Kidney (tissue), 14 donors: Measurements from ENCODE around the gene AARSD1. TPM values are rescaled to one million over a fixed set of nuclear protein-coding genes. Genes with fewer than 3 reads are reported as not detected.
A peak's percentile ranks its signal among the peaks of the same experiment; 100 is the strongest.
"Not testable (repeated sequence)": the region's sequence is repeated elsewhere in the genome, so short reads cannot be mapped to it uniquely, and the experiment has no call there.

Source experiments
- DNase-seq, 5 donors: peaks; one replicate each; pipeline ENCODE4 v3.0.0-alpha.2; 2013 to 2020
- FAIRE-seq: peaks from 2 replicates; lab custom pipeline; 2012; peaks lifted over from hg19 to GRCh38; lab: Jason Lieb, UNC
- H3K27ac ChIP-seq, 2 donors: one replicate each; pipeline ENCODE4 v1.7.0; 2013; ENCODE audit warnings: low read depth in 2 of 2, low read length in 2 of 2, inconsistent platforms in 1 of 2
- H3K27me3 ChIP-seq: one replicate; pipeline ENCODE4 v1.7.1; 2013; ENCODE audit warnings: low read length, inconsistent platforms; ENCODE audit not compliant: control insufficient read depth, insufficient read depth
- H3K36me3 ChIP-seq, 3 donors: one replicate each; pipeline versions ENCODE4 v1.7.0 to v1.7.1; 2013; ENCODE audit warnings: low read length in 3 of 3, control low read depth in 1 of 3, inconsistent platforms in 1 of 3; ENCODE audit not compliant: insufficient read depth in 3 of 3, control insufficient read depth in 2 of 3
- H3K4me1 ChIP-seq, 3 donors: one replicate each; pipeline versions ENCODE4 v1.7.0 to v1.7.1; 2013; ENCODE audit warnings: low read length in 3 of 3, inconsistent platforms in 1 of 3, low read depth in 1 of 3; ENCODE audit not compliant: control insufficient read depth in 2 of 3, insufficient read depth in 2 of 3
- H3K4me3 ChIP-seq, 3 donors: one replicate each; pipeline versions ENCODE4 v1.7.0 to v1.8.1; 2013; ENCODE audit warnings: low read length in 3 of 3, control low read depth in 1 of 3, inconsistent platforms in 1 of 3
- H3K9ac ChIP-seq, 3 donors: one replicate each; pipeline versions ENCODE4 v1.7.0 to v1.7.1; 2013; ENCODE audit warnings: low read length in 3 of 3, control low read depth in 1 of 3, inconsistent platforms in 1 of 3
- H3K9me3 ChIP-seq, 3 donors: one replicate each; pipeline versions ENCODE4 v1.7.0 to v1.7.1; 2013; ENCODE audit warnings: low read length in 3 of 3, control low read depth in 1 of 3, inconsistent platforms in 1 of 3; ENCODE audit not compliant: control insufficient read depth in 2 of 3, insufficient read depth in 1 of 3
- CTCF ChIP-seq: IDR thresholded peaks from 3 replicates; pipeline ENCODE4 v1.5.1; 2012; ENCODE audit warnings: mild to moderate bottlenecking, moderate library complexity, borderline replicate concordance; ENCODE audit not compliant: insufficient read depth; ENCODE audit errors: extremely low read depth
- intact Hi-C: fragments of 100-400 bp; cut with DNase I; formaldehyde crosslinking; loops from one replicate; pipeline ENCODE4 v1.11.1; 2022
- polyA plus RNA-seq: library from polyadenylated mRNA; stranded (reverse); fragments of 350-450 nt; fragmentation: Illumina TruSeq; extraction: RNeasy Lipid Tissue Mini Kit (QIAGEN cat#74804); gene quantifications from one replicate; pipeline ENCODE4 v1.2.3, GENCODE V29; 2014; ENCODE audit warnings: low read depth, low replicate concordance; ENCODE audit not compliant: insufficient read depth
- total RNA-seq: library from RNA; stranded (reverse); fragmentation: NEBNext Ultra II Directional; extraction: Animal tissue kit (Norgen Biotek cat#: 25700); gene quantifications from one replicate; pipeline ENCODE4 v1.2.1, GENCODE V29; 2021
- donor health status: control.
- donor health status: control.
- donor health status: control.
- donor health status: control.
- donor health status: control.
- donor health status: DM: yes; HTN: yes; CAD: no.
- donor health status: Normal renal cell carcinoma (clear cell type).

Gene AARSD1
- total and polyA plus RNA-seq, 2 donors from 2014 or later = 35.8 to 45.6 TPM

- no peaks in the 10 kb centered on the region for H3K9me3 ChIP-seq
- H3K4me1 ChIP-seq = peaks cover 3 to 9% (median 5%) of the 10 kb centered on the region in 3 donors
- no peaks in the 10 kb centered on the region for H3K36me3 ChIP-seq
- H3K4me3 ChIP-seq = no peak overlapping the region
- H3K9ac ChIP-seq = no peak overlapping the region
- TF ChIP-seq CTCF = no peak
- intact Hi-C loops = no loop called here
- DNase-seq = no peak
- no peaks in the 10 kb centered on the region for H3K27me3 ChIP-seq
- no peak for FAIRE-seq
- no peak overlapping the region for H3K27ac ChIP-seq
Measured at GRCh38 chr17:42920106-42920900, 44.0 kb downstream of the AARSD1 start.

- H3K4me1 ChIP-seq, DNase-seq, H3K27me3 ChIP-seq, intact Hi-C loops, H3K27ac ChIP-seq, H3K36me3 ChIP-seq, H3K4me3 ChIP-seq, H3K9me3 ChIP-seq, H3K9ac ChIP-seq, FAIRE-seq: not testable (repeated sequence)
Measured at GRCh38 chr17:42919522-42920077, 44.7 kb downstream of the AARSD1 start.

GRCh38 chr17:42918902-42919521 lies 45.2 kb downstream of the AARSD1 start:
- no peaks in the 10 kb centered on the region for H3K9me3 ChIP-seq
- no peak for TF ChIP-seq CTCF
- DNase-seq (no peak), FAIRE-seq (no peak)
- H3K27me3 ChIP-seq = no peaks in the 10 kb centered on the region
- peak overlapping the region in 1 of 3 donors; percentile 47 for H3K9ac ChIP-seq
- H3K27ac ChIP-seq = no peak overlapping the region
- H3K36me3 ChIP-seq = no peaks in the 10 kb centered on the region
- intact Hi-C loops = no loop called here
- peaks cover 3 to 9% (median 5%) of the 10 kb centered on the region in 3 donors for H3K4me1 ChIP-seq
- H3K4me3 ChIP-seq = no peak overlapping the region

- H3K27me3 ChIP-seq = no peaks in the 10 kb centered on the region
- no peaks in the 10 kb centered on the region for H3K9me3 ChIP-seq
- peaks cover 3 to 9% (median 5%) of the 10 kb centered on the region in 3 donors for H3K4me1 ChIP-seq
- no peak overlapping the region for H3K4me3 ChIP-seq
- H3K9ac ChIP-seq = no peak overlapping the region
- H3K36me3 ChIP-seq = no peaks in the 10 kb centered on the region
- TF ChIP-seq CTCF = no peak
- intact Hi-C loops = no loop called here
- DNase-seq = no peak
- no peak for FAIRE-seq
- H3K27ac ChIP-seq = no peak overlapping the region
Measured at GRCh38 chr17:42917236-42917603, 47.0 kb downstream of the AARSD1 start.

- H3K27me3 ChIP-seq, H3K9me3 ChIP-seq, H3K36me3 ChIP-seq, DNase-seq, FAIRE-seq, H3K4me1 ChIP-seq, H3K4me3 ChIP-seq, intact Hi-C loops, H3K27ac ChIP-seq, H3K9ac ChIP-seq: not testable (repeated sequence)
Measured at GRCh38 chr17:42916388-42917235, 47.6 kb downstream of the AARSD1 start.
